HFFc6 (cell line): ENCODE results near the gene OR6Q1. TPM values are rescaled to one million over a fixed set of nuclear protein-coding genes. Genes with fewer than 3 reads are reported as not detected.
"Not testable (repeated sequence)": the region's sequence is repeated elsewhere in the genome, so short reads cannot be mapped to it uniquely, and the experiment has no call there.

Experiments
- DNase-seq: peaks from one replicate; pipeline ENCODE4 v3.0.0-alpha.2; 2018
- H3K27ac Mint-ChIP-seq: 2 replicates; pipeline ENCODE4 v1.8.0; 2020; ENCODE audit warnings: mild to moderate bottlenecking, mixed read lengths
- H3K27me3 Mint-ChIP-seq: 2 replicates; pipeline ENCODE4 v1.8.0; 2021; ENCODE audit warnings: mild to moderate bottlenecking, moderate library complexity, mixed read lengths; ENCODE audit not compliant: insufficient read depth
- H3K36me3 Mint-ChIP-seq: 2 replicates; pipeline ENCODE4 v1.8.0; 2021; ENCODE audit warnings: low read depth, mixed read lengths
- H3K4me1 Mint-ChIP-seq: 2 replicates; pipeline ENCODE4 v1.8.0; 2020; ENCODE audit warnings: low read depth, mixed read lengths
- H3K4me3 Mint-ChIP-seq: 2 replicates; pipeline ENCODE4 v1.8.0; 2020; ENCODE audit warnings: mild to moderate bottlenecking, moderate library complexity, mixed read lengths
- H3K9me3 Mint-ChIP-seq: 2 replicates; pipeline ENCODE4 v1.8.0; 2020; ENCODE audit warnings: mild to moderate bottlenecking, mixed read lengths
- CTCF ChIP-seq: fragments of 200-600 bp; sonication (generic); IDR thresholded peaks from 2 replicates; pipeline ENCODE4 v1.5.0; 2021; ENCODE audit warnings: antibody characterized with exemption, mild to moderate bottlenecking
- long read RNA-seq: library from polyadenylated mRNA; unstranded; transcript quantifications from one replicate; pipeline ENCODE4 v2.0.0, GENCODE V29; 2019
- total RNA-seq, 6 experiments: library from RNA; stranded (reverse); fragmentation: NEBNext Ultra II Directional; extraction: Animal tissue kit (Norgen Biotek cat#: 25700); gene quantifications; 2 replicates in 1 of 6; 3 replicates in 5 of 6; pipeline ENCODE4 v1.2.3, GENCODE V29; 2021

Gene OR6Q1
- total RNA-seq: not detected
- long read RNA-seq: 0 reads

GRCh38 chr11:58030653-58031052 is at the start of gene OR6Q1:
Gene OR6Q1, plus strand, starts transcription at chr11:58030953. Its CDS starts 0 bp downstream, at chr11:58030953.
- no peaks in the 10 kb centered on the region for H3K36me3 Mint-ChIP-seq
- no peak within 1 kb of the TSS for H3K27ac Mint-ChIP-seq
- no peaks in the 10 kb centered on the region for H3K9me3 Mint-ChIP-seq
- DNase-seq: no peak
- no peak for TF ChIP-seq CTCF
- no peak within 1 kb of the TSS for H3K4me3 Mint-ChIP-seq
- peaks cover 29% of the 10 kb centered on the region for H3K4me1 Mint-ChIP-seq
- H3K27me3 Mint-ChIP-seq: peaks cover 6% of the 10 kb centered on the region

GRCh38 chr11:57981536-57981935 is 49.2 kb upstream of the OR6Q1 start:
- Mint-ChIP-seq H3K4me3 (no peak overlapping the region), H3K27ac (no peak overlapping the region), H3K9me3 (no peaks in the 10 kb centered on the region), H3K36me3 (no peaks in the 10 kb centered on the region), H3K27me3 (peaks cover 9% of the 10 kb centered on the region), H3K4me1 (no peaks in the 10 kb centered on the region)
- DNase-seq: no peak
- TF ChIP-seq CTCF: no peak

- DNase-seq: no peak
- no peak for TF ChIP-seq CTCF
- H3K4me1 Mint-ChIP-seq: no peaks in the 10 kb centered on the region
- H3K9me3 Mint-ChIP-seq: no peaks in the 10 kb centered on the region
- no peak overlapping the region for H3K4me3 Mint-ChIP-seq
- H3K27ac Mint-ChIP-seq: no peak overlapping the region
- H3K36me3 Mint-ChIP-seq: no peaks in the 10 kb centered on the region
- H3K27me3 Mint-ChIP-seq: peaks cover 9% of the 10 kb centered on the region
These were observed 48.0 kb upstream of the OR6Q1 start for GRCh38 chr11:57982776-57983175.

GRCh38 chr11:57983191-57983590 is 47.6 kb upstream of the OR6Q1 start:
- no peaks in the 10 kb centered on the region for H3K9me3 Mint-ChIP-seq
- H3K36me3 Mint-ChIP-seq: no peaks in the 10 kb centered on the region
- H3K4me1 Mint-ChIP-seq: no peaks in the 10 kb centered on the region
- H3K27me3 Mint-ChIP-seq: peaks cover 9% of the 10 kb centered on the region
- no peak overlapping the region for H3K4me3 Mint-ChIP-seq
- H3K27ac Mint-ChIP-seq: no peak overlapping the region
- no peak for DNase-seq
- TF ChIP-seq CTCF: no peak

- H3K27ac Mint-ChIP-seq, DNase-seq, H3K9me3 Mint-ChIP-seq, H3K36me3 Mint-ChIP-seq, H3K27me3 Mint-ChIP-seq, H3K4me3 Mint-ChIP-seq, H3K4me1 Mint-ChIP-seq: not testable (repeated sequence)
These were observed 31.2 kb upstream of the OR6Q1 start for GRCh38 chr11:57999523-57999922.

- not testable (repeated sequence) for H3K36me3 Mint-ChIP-seq, H3K27ac Mint-ChIP-seq, DNase-seq, H3K4me1 Mint-ChIP-seq, H3K27me3 Mint-ChIP-seq, H3K9me3 Mint-ChIP-seq, H3K4me3 Mint-ChIP-seq
These were observed 30.7 kb upstream of the OR6Q1 start for GRCh38 chr11:58000021-58000420.

- Mint-ChIP-seq H3K27me3 (no peaks in the 10 kb centered on the region; the same call in 1 of the 2 replicates), H3K4me3 (no peak overlapping the region)
- TF ChIP-seq CTCF: no peak
These were observed 30.1 kb upstream of the OR6Q1 start for GRCh38 chr11:58000699-58001098.

More at GRCh38 chr11:58000699-58001098, 30.1 kb upstream of the OR6Q1 start:
- H3K4me1 Mint-ChIP-seq: peaks cover 7% of the 10 kb centered on the region
- no peak overlapping the region for H3K27ac Mint-ChIP-seq
- no peaks in the 10 kb centered on the region for H3K36me3 Mint-ChIP-seq
- DNase-seq: no peak
- H3K9me3 Mint-ChIP-seq: no peaks in the 10 kb centered on the region
